ENCODE data around the gene ADAMTS6.

The ADAMTS6 gene

DNA sequence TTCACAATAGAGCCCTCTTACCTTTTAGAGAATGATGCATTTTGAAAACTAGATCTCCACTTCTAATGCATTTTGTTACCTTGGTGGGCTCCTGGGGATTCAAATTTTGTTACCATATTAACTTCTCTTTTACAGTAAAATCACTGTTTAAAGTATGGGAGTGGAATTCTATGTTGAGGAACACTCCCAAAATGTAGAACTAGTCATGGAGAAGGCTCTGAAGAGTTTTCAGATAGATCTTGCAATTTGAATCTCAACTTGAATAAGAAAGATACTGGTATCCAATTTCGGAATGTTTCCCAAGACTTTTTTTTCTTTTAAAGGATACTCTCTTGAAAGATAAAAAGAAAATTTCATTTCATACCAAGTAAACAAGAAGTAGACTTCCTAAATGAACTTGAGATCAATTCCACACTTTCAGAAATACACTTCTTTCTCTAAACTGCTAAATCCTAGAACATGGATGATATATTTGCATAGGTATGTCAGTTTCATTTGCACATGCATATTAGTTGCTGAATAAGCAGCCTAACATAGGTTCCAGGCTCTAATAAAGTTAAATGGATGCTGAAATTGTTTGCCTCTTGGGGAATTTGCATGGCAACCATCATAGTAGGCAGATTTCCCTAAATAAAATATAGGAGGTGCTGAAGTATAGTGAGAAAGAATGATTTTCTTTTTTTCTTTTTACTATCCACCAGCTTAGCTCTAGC, 205.4 kb downstream of the ADAMTS6 start:
- no peak for DNase-seq

DNA sequence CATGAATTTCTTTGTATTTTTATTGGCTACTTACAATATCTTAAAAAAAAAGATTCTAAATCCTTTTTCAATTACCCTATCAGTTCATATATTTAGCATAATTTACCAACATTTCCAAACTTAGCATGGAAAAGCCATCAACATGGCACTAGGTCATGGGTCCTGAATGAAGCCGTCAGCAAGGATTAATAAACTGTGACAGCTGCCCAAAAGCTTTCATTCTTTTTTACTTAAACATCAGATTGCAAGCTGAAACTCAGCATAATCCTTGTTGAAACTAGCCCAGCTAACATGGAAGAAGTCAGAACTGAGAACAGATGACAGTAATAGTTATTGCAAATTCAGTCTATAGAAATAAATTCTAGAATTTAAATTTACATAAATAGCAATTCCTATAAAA, 209.8 kb downstream of the ADAMTS6 start:
- no peak for DNase-seq

DNA sequence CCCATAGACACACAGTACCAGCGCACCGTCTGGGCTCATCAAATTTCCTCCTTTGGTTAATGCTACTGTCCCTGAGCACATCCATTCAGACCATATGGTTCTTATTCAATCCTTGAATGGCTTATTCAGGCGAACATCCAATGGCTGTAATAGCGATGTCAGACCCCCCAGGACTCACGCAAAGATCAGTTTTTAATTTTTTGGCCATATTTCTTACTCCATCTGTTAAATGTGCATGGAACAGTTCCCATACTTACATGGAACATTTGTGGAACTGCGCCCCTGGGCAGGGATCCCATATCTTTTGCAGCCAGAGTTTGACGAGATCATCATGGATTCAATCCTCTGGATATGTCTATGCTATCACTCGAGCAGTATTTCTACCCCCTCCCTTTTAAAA, 213.2 kb downstream of the ADAMTS6 start:
- DNase-seq = no peak

DNA sequence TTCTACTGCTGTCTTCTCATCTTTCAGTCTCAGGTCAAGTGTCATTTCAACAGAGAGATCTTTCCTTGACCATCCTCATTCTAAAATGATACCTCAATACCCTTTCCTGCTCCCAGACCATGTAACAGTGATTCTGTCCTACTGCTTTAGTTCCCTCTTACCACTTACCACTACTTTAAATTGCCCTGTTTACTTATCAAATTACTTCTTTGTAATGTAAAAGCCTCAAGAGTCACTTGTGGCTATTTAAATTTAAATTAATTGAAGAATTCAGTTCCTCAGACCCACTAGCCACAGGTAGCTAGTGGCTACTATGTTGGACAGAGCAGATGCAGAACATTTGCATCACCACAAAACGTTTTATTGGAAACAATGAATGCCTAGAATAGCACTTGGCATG, 217.3 kb downstream of the ADAMTS6 start:
- DNase-seq = no peak

DNA sequence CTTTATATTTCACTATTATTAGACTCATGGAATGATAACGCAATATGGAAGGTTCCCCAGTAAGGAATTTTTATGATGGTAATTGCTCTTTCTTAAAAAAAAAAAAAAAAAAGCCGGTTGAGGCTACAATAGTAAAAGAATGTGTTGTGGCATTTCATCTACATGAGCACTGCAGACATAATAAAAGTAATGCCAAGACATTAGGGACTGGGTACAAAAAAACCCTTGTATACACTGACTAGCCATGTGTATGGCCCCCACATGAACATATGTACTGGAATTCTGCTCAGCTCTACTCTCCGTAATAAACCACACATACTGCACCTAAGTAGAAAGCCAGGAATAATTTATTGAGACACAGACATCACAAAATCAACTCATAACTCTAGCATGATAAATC, 218.4 kb downstream of the ADAMTS6 start:
- no peak for DNase-seq

DNA sequence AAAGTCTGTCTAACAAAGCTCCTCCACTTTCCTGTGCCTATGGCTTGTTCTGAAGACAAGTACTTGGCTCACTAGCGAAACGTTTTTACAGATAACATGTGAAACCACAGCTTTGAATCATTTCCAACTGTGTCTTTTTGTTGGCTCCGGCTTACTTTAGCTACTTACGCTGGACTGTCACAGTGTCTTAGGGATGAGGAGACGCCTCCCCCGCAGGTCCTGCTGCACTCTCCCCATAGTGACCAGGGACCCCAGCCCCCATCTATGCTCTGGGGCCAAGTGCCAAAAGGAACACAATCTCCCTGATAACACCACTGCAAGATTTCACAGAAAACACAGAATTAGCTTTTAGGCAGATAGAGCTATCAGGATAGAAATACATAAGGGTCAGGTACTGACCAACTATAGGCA, 219.1 kb downstream of the ADAMTS6 start:
- no peak for DNase-seq

DNA sequence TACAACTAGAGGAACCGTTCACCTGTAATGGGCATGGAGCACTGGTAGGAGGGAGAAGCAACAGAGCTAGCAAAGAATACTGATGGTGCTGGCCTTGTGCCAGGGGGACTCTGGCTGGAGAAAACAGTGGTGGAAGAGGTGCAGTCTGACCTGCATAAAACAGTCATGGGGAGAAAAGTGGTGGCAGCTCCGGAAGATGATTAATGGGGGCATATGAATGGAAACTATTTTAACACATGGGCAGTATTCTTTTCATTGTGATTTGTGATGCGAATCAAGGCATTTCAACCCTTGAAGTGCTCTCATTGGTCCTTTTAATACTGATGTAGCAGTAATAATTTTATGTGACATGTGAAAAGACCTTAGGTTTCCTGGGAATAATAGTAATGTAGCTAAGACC, 219.6 kb downstream of the ADAMTS6 start:
- no peak for DNase-seq

DNA sequence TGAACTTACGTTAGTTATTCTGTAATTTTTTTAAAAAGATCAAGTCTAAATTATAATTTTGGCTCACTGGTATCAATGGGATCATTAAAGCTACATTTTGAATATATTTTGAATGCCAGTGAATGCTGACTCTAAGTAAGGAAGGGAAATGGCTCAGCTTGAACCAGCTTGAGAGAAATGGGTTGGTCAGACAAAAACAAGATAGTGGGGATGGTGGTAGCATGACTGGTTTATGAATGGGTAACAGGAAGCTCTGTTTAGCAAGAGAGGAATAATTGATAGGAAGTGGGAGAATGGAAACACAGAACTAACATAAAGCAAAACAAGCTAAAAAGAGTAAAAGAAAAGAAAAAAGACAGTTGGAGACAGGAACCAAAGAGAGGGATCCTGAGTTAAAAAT, 220.2 kb downstream of the ADAMTS6 start:
- no peak for DNase-seq

DNA sequence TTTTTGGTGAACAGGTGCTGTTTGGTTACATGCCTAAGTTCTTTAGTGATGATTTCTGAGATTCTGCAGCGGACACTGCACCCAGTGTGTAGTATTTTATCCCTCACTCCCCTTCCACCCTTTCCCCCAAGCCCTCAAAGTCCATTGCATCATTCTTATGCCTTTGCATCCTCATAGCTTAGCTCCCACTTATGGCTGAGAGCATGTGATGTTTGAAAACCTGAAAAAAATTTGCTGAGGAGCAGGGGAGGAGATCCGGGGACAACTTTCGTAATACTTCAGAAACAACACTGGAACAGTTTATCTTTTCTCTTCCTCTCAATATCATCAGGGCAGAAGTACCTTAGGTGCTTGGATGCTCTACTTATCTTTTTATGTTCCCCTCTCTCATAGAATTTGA, 226.4 kb downstream of the ADAMTS6 start:
- no peak for DNase-seq

DNA sequence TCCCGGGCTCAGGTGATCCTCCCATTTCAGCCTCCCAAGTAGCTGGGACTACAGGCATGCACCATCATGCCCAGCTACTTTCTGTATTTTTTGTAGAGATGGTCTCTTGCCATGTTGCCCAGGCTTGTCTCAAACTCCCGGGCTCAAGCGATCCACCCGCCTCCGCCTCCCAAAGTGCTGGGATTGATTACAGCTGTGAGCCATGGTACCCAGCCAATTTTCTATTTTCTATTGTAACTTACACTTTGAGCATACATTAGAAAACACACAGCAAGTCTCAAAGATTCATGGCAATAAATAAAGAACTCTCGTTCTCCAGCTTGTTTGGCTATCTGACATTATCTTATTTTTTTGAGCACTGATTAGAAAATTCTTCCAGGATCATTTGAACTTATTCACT, 228.7 kb downstream of the ADAMTS6 start:
- DNase-seq = no peak

DNA sequence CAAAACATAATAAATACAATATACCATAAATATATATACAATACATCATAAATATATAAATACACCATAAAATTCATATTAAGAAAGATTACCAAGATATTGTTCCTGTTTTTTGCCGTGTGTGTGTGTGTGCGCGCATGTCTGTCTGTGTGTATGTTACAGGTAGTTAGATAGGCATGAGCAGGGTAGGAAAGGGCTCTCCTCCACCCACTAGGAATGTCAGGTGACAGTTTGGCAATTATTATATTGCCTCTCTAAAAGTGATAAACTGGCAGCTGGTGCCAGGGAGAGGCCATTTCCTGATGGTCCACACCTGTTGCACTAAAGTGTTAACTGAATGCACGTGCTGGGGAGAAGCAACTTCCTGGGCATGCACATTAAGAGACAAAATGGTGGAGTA, 232.8 kb downstream of the ADAMTS6 start:
- DNase-seq = no peak

DNA sequence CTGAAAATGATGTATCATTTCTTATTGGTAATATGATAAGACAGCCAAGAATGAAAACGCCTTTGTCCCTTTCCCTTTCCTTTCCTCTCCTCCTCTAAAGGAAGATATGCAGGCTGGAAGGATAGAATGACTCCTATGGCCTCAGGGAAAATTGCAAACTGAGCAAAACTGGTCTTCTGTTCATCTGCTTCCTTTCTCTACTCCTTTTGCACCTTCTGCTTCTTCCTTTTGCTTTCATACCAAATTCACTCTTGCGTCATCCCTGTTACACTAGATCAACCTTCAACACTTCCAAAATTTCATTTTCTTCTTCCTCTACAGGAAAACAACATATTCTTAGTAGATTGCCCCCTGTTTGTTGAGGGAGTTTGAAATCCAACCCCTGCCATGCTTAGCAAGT, 234.1 kb downstream of the ADAMTS6 start:
- DNase-seq = no peak

DNA sequence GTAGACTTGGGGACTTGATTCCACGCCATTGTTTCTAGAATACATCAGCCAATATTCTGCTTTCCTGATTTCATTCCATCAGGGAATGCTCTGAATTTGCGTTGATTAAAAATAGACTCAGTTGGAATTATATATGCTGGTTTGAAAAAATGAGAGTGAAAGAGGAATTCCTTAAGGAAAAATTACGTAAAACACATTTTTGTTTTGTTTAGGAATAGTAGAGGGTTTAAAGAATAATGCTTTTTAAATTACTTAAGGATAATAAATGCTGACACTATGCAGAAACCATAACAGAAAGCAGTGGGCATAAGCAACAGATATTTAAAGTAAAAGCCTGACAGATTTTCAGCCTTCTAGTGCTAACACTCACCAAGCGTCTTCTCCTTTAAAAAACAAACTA, 235.0 kb downstream of the ADAMTS6 start:
- no peak for DNase-seq

DNA sequence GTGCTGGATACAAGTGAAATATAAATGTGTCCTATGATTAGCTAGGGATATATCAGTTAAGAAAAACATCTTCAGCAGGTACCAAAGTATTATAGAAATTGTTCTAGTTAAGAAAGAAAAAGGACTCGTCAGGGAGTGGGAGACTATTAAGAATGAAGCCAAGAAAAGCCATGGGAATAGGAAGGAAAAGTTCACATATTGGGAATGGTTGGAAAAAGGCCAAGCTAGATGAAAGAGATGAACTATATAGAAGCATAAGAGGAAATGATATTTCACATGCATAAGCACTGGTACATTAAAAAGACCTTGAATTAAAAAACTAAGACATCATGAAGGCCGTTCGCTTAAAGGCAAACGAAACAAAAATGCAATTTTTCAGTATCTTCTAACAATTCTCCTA, 237.7 kb downstream of the ADAMTS6 start:
- no peak for DNase-seq

DNA sequence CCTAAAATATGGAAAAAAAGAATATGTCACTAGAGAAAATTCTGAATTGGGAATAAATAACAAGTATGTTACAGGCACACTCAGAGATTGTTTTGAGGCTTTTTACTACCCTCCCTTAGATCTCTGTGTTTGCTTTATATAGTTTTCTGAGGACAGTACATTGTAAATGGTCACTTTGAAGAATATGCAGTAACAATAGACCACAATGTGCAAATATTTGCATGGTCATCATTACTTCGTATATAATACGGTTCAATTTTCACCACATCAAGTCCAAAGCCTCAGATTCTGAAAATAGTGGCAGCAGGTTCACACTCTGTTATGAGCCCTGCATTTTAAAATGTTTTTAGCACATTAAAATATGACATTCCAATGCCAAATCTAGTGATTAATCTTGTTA, 238.6 kb downstream of the ADAMTS6 start:
- DNase-seq = no peak

DNA sequence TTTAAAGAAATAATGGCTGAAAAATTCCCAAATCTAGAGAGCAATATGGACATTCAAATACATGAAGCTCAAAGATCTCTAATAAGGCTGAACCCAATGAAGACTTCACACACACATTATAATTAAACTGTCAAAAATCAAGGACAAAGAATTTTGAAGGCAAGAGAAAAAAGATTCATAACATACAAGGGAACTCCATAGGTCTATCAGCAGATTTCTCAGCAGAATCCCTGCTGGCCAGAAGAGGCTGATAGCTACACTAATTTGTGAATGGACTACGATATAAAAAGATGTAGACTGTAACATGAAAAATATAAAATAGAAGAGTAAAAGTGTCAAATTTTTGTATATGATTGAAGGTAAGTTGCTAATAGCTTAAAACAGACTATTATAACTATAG, 251.9 kb downstream of the ADAMTS6 start:
- no peak for DNase-seq

DNA sequence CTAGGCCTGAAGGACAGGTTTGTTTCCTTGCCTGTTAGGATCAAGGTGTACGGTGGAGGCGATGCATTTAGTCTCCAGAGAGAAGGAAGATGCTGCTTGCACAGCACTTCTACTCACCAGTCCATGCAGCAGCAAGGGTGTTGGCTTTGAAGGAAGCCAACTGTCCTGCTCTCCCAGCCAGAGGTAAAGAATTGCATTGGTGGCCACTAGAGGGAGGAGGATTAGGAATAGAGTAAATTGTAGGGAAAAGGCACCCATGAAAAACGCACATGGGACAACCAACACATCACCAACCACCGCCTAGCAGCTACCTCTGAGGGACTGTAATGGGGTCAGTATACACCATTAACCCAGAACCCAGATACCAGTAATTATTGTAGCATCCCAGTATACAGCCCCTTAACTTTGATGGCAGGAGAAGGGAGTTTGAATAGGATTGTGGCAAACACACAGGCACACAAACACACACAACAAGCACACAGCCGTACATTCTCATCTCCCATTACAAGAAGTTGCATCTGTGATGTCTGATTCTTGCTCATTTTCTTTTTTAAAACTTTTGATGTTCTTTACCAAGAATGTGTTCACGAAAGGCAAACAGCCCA, 267.7 kb downstream of the ADAMTS6 start:
- DNase-seq = no peak

DNA sequence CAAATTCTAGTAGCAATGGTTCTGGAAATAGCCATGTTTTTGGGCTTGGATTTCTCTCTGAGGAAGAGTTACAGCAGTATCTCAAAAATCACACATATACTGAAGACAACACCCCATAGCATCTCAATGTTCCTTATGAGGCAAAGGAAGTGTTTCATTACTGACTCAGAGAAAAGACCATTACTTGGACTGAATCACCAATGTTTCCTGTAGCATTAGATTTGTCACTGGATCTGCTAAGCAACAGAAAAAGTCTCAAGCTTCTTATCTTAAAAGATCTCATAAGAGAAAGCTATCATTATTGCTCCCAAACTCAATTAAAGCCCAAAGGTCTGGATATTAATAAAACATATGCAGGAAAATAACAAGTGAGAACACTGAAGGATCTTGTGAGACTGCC, 272.4 kb downstream of the ADAMTS6 start:
- DNase-seq = no peak

DNA sequence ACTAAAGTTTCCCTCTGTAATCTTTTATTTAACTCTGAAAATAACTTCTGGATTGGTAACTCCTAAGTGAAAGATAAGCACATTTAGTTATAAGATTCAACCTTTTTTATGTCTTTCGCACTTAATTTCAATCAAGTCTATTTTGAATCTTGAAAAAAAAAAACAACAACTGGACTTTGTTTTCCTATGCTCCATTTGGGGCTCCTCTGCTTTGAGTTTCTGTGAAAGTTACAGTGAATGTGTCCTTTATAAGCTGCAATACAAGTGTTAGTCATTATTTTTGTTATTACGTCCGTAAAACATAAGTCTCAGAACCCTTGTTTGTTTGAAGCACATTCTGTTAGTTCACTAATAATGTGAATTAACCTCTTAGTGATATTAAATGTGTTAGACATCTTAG, 276.8 kb downstream of the ADAMTS6 start:
- no peak for DNase-seq

DNA sequence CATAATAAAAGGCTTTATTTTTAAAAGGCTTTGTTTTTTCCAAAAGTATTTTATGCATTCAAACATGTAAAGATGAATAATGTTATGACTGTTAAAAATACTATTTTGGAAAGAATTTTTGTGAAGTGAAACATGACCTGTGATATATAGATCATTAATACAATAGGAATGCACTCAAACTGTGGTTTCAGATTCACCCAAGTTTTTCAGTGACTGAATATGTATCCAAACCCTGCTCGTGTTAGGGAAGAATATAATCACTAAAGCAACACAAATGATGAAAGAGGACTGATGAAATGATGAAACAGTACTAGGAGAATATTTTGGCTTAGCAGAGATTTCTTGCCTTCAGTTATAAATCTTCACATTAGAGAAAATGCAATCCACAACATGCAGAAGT, 278.0 kb downstream of the ADAMTS6 start:
- DNase-seq = no peak

DNA sequence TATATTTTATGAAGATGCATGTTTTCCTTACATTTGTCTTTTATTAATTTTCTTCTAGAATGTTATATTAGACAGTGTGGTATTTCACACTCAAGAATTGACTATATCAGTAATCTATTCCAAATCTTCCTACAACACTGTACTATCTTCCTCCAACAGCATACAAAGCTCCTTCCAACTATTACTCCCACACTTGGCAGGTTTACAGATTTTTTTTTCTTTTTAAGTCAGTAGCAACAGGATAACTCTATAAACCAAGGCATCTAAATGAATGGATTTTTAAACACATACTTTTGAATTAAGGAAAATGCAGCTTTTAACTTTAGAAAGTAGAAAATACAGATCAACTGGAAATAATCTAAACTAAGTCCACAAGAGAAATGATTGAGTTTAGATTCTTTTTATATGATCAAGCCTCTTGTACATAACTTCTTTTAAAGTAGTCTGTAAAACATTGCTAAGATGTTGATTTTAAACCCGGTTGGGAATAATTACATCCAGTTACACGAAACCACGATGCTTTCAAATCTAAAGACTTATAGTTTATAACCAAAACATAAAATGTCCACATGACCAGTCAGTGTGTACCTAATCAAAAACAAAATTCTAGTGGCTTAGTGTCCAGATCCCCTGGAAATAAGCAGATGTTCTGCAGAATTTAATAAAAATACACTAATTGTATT, 281.6 kb downstream of the ADAMTS6 start:
- no peak for DNase-seq

DNA sequence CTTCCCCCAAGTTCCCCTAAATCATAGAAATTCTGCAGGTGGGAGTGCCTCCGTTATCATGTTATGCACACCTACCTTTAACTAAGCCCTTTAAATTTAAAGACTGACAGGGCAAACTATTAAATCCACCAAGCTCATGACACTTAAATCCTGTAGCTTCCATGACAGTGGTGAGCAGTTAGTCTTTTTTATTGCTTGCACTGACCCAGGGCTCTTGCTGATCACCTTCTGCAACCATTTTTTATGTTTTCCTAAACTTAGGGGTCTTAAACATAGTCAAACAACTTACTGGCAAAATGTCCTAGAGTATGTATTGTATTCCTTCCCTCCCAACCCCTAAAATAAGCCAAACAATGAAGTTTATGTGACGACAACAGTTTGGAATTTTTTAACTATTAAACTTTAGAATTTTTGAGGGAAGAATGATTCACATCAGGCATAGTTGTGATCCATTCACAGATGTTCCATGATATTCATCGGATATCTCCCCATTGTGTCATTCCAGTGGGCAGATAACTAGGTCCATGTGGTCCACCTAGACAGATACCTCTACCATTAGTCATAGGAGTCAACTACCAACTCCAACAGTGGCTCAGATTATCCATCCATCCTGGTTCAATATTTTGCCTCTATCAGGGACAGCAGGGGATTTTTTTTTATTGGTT, 283.1 kb downstream of the ADAMTS6 start:
- DNase-seq = no peak

DNA sequence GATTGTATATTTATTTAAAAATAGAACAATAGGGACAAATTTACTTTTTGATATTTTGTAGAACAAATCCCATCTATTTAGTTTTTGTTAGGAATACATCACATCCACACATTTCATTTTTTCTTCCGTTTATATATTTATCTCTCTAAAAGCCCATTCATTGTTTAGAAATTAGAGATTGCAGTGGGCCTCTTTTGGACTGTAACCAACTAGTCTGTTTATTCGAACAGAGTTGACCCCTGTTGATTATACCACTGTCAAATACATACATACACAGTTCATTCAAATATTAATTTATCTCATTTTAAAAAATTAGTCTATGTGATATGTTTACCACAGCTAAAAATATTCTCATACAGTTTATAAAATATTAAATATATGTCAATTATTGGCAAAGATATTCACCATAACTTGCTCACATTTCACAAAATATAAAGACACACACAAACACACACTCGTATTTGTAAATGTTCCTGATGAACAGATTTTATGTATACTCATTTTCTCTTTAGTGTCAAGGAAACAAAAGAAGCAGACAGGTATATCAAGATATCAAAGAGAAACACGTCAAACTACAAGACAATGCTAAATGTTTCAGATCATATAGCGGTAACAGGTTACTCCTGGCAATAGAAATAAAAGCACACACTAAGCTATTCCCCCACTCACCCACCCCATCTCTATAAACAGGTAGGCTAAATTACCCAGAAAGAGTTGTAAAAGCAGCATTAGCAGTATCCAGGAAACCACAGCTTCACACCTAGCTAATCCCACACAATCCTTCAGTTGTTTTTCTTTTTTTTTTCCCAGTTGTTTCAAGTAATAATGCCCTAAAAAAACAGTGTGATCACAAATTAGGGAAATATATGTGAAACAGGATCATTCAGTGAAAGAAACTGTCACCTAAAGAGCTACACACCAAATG, 283.9 kb downstream of the ADAMTS6 start:
- no peak for DNase-seq
